GM18951 (cell line): ENCODE measurements around the gene BOK.

ENCODE experiments used
- POLR2A ChIP-seq: IDR thresholded peaks from 4 replicates; pipeline ENCODE4 v1.6.1; 2011; ENCODE audit warnings: mild to moderate bottlenecking; ENCODE audit not compliant: insufficient read length, insufficient read depth; ENCODE audit errors: extremely low read depth
- in situ Hi-C: fragments of 300-500 bp; cut with MboI; formaldehyde crosslinking; loops from one replicate; pipeline ENCODE4 v1.12.0; 2022; ENCODE audit warnings: low sequenced_read_pairs, mixed read lengths, inconsistent platforms; ENCODE audit not compliant: unreplicated experiment

Gene BOK

DNA sequence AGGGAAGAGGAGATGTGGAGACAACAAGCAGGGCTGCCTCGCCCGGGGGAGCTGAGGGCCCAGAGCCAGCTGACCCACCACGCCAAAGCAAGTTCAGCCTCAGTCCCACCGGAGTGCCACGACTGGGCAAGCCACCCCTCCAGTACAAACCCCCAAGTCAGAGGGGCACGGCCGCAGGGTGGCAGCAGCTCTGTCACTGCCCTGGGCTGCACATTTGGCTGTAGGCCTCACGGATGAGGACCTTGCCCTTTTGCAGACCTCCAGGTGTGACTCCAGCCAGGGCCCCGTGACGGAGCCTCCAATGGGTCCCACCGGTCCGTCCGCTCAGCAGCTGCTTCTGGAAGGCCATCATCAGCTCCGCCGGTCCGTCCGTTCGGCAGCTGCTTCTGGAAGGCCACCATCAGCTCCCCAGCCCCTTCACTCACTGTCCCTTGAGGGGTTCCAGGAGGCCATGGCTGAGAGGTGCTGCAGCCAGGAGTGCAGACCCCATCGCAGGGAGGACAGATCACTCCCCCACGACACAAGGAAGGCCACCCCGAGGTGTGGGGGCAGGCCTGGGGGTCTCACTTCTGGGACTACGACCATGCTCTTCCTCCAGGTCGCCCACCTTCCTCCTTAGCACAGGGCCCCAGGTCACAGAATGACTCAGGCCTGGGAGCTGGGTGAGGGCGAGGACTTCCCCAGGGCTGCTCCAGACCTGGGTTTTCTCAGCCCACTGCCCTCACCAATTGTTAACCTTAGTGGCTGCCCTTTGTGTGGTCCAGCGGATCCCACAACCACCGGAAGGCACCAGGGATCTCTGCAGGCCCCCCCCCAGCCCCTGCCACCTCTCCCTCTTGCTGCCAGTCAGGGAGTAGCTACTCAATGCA lies 25.6 kb upstream of the BOK start:
- in situ Hi-C loops = no loop called here
- TF ChIP-seq POLR2A = no peak

DNA sequence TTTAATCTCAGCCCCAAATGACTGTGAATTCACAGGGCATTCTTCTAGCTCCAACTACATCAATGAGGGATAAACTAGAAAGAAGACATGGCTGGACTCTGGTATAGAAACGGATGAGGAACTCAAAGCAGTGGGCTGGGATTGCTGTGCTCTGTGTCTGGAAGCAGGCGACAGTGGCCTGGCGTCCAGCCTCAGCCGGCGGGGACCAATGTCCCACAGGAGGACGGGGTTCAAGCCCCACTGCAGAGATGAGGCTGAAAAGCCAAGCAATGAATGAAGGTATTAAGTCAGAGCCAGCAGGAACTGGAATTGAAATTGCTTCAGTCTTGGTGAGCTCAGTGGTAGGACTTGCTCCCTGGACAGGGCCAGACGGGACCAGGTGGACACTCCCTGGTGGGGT lies 24.3 kb upstream of the BOK start:
- in situ Hi-C loops = no loop called here
- no peak for TF ChIP-seq POLR2A

DNA sequence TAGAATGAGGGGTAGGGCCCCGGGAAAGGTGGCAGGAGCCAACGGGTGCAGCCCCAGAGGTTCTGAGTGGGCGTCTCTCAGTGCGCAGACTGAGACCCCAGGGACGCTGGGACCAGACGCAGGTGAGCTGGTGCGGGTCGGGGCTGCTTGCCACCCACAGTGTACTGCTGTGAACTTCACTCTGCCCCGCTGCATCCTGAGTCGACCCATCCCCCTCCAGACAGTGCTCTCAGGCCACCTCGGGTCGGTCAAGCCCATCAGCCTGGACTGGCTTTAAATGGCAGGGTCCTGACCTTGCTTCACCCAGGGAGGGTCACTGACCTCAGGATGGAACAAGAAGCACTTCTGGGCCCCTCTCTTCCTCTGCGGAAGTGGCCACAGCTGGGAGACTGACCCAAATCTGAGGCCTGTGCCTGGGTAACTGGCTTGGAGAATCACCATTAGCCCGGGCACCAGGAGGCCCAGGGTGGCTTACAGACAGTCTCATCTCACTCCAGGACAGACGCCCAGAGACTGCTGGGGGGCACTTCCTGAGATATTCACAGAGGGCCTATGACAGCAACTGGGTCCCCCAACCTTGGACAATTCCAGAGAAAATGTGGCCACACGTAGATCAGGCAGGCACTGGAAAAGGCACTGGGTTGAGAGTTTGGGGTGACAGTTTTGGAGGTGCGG lies 23.7 kb upstream of the BOK start:
- TF ChIP-seq POLR2A = no peak
- in situ Hi-C loops = no loop called here

DNA sequence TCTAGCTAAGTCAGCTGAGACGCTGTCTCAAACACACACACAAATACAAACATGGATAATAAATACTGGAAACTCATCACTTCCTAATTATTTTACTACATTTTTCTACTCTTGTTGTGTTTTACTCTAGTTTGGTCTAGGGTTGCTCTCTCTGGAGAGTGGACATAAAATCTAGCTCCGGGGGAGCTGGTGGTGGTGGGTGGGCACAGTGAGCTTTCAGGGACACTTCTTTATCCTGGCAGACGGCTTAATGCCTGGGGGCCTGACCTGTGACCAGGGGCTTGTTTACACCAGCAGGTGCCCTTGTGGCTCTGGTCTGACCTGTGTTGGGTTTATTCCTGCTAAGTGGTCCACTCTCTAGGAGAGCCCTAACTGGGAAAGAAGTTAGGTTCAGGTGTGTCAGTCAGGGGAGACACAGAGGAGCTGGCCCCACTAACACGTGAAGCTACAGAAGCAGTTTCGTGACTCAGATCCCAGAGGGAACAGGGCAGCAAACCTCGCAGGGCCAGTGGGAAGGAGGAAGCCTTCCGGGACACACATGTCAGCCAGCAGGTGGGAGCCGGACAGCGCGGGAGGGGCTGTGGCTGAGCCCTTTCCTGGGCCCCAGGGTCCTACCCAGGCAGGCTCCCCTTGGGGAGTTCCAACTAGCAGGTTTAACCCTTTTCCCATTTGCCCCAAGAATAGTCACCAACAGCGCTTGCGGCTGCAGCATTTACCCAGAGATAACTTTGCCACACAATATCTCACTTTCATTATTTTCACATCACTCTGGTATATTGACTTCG lies 22.5 kb upstream of the BOK start:
- in situ Hi-C loops = no loop called here
- TF ChIP-seq POLR2A = no peak

DNA sequence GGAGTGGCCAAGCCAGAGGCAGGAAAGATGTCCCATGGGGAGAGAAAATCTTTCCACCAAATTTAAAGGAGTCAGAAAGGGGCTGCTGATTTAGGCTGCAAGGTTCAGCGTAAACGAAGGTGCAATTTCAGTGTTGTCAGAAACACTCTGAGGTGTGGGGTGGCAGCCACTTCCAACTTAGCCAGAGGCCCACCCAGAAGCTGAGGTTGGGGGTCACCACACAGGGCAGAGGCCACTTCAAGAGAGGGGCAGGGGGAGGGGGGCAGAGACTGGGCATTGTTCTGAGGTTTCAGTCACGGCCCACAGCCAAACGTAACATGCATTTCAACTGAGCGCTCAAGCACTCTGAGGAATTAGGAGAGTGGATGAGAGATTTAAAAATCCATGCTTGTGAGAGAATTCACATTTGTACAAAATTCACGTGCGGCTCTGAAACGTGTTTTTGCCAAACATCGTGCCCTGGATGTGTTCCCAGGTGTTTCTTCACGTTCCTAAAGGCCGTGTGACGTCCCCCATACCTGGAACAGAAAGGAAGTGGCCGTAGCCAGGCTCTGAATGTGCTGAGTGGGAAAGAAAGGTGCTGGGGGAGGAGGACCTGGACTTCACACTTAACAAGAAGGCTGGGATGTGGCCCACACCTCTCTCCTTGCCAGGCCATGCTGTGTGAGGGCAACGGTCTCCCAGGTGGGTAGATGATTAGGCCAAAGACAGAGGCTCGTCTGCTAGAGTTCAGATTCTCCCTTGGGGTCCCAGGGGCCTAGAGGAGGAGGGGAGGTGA lies 19.5 kb upstream of the BOK start:
- TF ChIP-seq POLR2A = no peak
- in situ Hi-C loops = no loop called here

DNA sequence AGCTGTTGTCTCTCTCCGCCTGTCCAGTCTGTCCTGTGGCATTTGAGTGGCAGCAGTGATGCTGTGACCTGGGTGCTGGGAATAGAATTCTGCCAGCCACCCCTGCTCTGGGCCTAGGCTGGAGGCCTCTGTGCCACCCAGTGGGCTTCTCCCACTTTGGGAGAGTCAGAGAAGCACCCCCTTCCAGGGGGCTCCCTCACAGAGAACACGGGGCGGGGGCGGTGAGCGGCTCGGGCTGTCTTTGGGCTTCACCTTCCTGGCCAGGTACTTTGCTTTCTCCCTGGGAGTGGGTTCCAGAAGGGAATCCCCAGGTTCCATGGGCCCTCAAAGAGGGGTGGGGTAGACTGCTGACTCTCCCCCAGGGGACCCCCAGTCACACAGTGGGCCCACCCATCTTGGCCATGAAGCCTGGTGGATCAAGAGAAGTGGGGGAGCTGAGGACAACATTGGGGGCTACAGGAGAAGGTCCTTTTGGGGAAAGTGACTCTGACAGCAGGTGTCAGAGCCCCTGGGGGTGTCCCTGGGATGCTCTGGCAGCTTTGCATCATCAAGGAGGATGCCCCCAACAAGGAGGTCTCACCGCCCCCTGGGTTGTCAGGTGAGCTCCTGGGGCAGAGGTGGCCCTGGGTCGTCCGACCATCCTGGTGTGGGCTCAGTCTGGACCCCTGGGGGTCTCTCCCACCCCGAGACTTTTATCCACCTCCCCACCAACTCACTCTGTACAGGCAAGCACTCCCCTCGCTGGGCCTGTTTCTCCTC lies 18.8 kb upstream of the BOK start:
- no peak for TF ChIP-seq POLR2A
- in situ Hi-C loops = no loop called here

DNA sequence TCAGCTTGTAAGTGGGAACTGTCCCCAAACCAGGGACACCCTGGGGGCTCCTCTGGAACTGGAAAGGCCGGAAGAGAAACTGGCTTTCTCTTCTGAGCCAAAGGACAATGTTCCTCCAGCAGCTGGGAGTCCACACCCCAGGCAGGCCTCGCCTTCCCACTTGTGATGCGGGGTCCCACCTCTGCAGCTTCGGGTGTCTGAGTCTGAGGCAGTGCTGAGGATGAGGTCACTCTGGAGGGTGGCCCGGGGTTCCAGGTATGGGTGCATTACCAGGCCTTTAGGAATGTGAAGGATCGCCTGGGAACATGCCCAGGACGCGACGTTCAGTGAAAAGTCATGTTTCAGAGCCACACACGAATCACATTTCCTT lies 18.2 kb upstream of the BOK start:
- in situ Hi-C loops = no loop called here
- no peak for TF ChIP-seq POLR2A

DNA sequence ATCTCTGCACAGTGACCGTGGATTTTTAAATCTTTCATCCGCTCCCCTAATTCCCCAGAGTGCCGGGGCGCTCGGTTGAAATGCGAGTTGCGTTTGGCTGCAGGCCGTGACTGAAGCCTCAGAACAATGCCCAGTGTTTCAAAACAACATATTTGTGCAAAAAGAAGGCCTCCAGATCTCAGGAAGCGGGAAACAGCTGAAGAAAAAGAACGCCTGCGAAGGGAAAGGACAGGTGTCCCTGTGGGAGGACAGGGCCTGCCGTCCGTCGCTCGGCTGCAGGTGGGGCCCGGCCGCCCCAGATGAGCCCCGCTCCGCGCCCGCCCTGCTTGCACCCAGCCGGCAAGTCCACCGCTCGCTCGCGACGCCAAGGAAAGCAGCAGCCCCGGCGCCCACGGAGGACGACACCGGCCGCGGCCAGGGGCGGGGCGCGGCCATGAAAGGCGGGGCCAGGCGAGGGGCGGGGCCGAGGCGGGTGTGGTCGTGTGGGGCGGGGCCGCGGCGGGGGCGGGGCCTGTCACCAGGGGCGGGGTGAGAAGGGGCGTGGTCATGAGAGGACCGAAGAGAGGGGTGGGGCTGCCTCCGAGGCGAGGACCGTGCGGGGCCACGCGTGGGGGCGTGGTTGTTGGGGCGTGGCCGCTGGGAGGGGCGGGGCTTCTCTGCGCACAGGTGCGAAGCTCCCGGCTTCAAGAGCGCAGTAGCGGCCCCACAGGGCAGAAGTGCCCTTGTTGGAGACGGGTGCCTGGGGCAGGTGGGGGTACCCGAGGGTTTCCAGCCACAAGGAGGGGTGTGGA lies 17.6 kb upstream of the BOK start:
- TF ChIP-seq POLR2A = no peak
- in situ Hi-C loops = no loop called here

DNA sequence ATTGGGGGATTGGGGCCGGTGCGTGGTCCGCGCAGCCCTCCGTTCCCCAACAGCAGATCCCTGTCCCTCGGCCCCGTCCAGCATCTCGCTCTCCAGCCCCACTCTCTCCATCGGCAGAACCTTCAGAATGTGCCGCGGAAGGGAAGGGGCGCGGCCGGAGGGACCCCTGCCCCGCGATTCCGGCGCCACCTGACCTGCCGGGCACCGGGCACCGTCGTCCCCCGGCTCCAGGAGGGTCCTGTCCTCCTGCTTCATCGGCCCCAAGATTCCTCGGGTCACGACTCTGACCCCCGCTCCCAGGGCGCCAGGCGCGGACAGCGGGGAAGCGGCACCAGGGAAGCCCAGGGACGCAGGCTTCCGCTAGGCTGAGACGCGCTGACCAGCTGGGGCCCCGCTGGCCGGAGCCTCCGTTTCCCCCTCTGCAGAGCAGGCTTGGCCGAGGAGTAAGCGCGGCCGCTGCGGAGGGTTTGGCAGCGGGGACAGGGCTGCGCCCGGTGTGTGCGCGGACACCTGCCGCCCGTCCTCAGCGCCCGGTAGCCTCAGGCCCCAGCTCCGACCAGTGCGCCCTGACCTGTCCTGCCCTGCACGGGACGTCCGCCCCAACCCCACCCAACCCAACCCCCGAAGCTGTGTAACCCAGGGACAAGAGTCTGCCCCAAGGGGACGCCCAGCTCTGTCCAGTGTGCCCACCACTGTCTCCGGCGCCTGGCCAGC lies 16.8 kb upstream of the BOK start:
- in situ Hi-C loops = no loop called here

DNA sequence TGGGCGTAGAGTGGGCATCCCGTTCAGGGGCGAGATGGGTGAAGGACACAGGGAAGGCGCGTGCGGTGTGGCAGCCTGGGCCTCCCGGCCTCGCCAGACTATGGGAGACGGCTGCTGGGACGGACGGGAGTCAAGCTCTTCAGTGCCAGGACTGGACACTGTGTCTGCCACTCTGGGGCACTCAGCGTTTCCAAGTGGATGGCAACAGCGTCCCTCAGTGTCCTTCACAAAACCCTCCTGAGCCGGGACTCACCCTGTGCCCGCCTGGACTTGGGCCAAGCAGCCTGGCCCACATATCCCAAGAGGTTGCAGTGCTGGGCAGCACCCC lies 16.3 kb upstream of the BOK start:
- in situ Hi-C loops = no loop called here
- no peak for TF ChIP-seq POLR2A

More for the DNA sequence above, 16.8 kb upstream of the BOK start:
- TF ChIP-seq POLR2A = no peak

DNA sequence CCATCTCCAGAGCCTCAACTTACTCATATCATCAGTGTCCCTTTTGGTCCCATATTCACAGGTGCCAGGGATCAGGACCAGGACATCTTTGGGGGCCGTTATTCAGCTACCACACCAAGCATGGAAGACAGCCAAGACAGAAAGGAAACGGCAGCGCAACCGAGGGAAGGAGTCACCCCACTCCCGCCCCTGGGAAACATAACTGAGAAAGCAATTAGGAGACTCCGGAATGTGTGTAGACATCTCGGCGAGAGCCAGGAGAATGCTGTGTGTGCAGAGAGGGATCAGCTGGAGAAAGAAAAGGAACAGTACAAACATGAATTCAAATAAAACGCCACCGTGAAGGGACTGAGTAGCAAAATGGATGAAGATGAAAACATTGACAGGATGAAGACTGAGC lies 13.4 kb upstream of the BOK start:
- in situ Hi-C loops = no loop called here
- TF ChIP-seq POLR2A = no peak
